Measurements from ENCODE around the gene BICRA.

DNA sequence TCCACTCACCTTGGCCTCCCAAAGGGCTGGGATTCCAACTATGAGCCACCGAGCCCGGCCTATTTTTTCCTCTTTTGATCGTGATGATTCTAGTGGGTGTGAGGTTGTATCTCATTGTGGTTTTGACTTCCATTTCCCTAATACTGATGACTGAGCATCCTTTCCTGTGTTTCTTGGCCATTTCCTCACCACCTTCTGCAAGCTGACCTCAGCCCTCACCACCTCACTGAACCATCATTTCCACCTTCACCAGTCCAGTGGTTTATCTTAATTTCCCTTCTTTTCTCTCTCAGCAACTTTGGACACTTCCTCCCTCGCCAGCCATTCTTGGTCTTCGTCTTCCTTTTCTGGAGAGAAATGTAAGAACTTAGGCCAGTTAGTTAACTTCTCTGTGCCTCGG, 13.0 kb upstream of the BICRA start:
- TF ChIP-seq, protein P1, sequence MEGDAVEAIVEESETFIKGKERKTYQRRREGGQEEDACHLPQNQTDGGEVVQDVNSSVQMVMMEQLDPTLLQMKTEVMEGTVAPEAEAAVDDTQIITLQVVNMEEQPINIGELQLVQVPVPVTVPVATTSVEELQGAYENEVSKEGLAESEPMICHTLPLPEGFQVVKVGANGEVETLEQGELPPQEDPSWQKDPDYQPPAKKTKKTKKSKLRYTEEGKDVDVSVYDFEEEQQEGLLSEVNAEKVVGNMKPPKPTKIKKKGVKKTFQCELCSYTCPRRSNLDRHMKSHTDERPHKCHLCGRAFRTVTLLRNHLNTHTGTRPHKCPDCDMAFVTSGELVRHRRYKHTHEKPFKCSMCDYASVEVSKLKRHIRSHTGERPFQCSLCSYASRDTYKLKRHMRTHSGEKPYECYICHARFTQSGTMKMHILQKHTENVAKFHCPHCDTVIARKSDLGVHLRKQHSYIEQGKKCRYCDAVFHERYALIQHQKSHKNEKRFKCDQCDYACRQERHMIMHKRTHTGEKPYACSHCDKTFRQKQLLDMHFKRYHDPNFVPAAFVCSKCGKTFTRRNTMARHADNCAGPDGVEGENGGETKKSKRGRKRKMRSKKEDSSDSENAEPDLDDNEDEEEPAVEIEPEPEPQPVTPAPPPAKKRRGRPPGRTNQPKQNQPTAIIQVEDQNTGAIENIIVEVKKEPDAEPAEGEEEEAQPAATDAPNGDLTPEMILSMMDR (IDR thresholded peaks at IDR 0.05 in 4 of 5, conservative IDR thresholded peaks at IDR 0.05 in 1 of 5): no peak
- TF ChIP-seq POLR2A (IDR thresholded peaks at IDR 0.05): no peak

Data from gastrocnemius medialis (tissue), 4 donors.